HUES48 (cell line): ENCODE results near the gene TJP1.

ENCODE experiments used
- H3K27ac ChIP-seq: one replicate; pipeline ENCODE4 v1.7.0; 2013; ENCODE audit warnings: low read depth, low read length, inconsistent platforms
- H3K27me3 ChIP-seq: 2 replicates; pipeline ENCODE4 v1.6.1; 2013; ENCODE audit warnings: mild to moderate bottlenecking, low read length; ENCODE audit not compliant: control insufficient read depth, insufficient read depth
- H3K36me3 ChIP-seq: 2 replicates; pipeline ENCODE4 v1.6.1; 2013; ENCODE audit warnings: low read length; ENCODE audit not compliant: control insufficient read depth, insufficient read depth
- H3K4me1 ChIP-seq: 2 replicates; pipeline ENCODE4 v1.6.1; 2013; ENCODE audit warnings: mild to moderate bottlenecking, low read length; ENCODE audit not compliant: control insufficient read depth, insufficient read depth
- H3K4me3 ChIP-seq: 2 replicates; pipeline ENCODE4 v1.5.1; 2013; ENCODE audit warnings: mild to moderate bottlenecking, low read depth, low read length
- H3K9ac ChIP-seq: 2 replicates; pipeline ENCODE4 v1.6.1; 2013; ENCODE audit warnings: mild to moderate bottlenecking, low read depth, low read length, moderate library complexity
- H3K9me3 ChIP-seq: 2 replicates; pipeline ENCODE4 v1.6.1; 2013; ENCODE audit warnings: low read length; ENCODE audit not compliant: control insufficient read depth, insufficient read depth

The TJP1 gene

DNA sequence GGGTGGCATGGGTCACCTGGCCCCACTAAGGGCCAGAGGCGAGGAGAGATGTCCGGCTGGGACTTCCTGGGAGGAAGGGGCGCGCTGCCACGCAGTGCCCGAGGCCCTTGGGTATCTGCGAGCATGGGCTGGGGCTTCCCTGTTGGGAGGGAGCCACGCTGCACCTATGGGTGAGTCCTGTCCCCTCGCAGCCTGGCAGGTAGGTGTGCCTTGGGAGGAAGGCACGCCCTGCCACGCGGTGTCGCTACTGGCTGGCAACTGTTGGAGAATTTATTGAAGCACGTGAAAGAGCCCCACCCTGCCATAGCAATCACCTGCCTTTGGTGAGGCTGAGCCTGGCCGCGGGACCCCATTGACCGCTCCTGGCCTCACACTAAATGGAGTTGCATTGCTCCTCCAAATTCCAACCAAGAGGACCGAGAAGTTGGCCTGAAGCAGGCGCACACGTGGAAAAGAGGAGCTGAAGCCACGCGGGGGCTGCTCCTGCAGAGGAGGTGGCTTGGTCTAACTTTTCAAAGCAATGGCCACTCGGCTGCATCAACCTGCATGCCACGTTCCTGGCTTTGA is 134.2 kb downstream of the TJP1 start:
- no peaks in the 10 kb centered on the region for H3K27me3 ChIP-seq
- H3K9me3 ChIP-seq: no peaks in the 10 kb centered on the region
- H3K4me3 ChIP-seq: no peak overlapping the region
- H3K36me3 ChIP-seq: no peaks in the 10 kb centered on the region
- no peaks in the 10 kb centered on the region for H3K4me1 ChIP-seq
- H3K9ac ChIP-seq: no peak overlapping the region
- H3K27ac ChIP-seq: no peak overlapping the region

- Histone ChIP-seq H3K27ac (no peak overlapping the region), H3K9me3 (no peaks in the 10 kb centered on the region), H3K27me3 (no peaks in the 10 kb centered on the region), H3K4me3 (no peak overlapping the region), H3K4me1 (no peaks in the 10 kb centered on the region), H3K36me3 (no peaks in the 10 kb centered on the region), H3K9ac (no peak overlapping the region)
Measured at GRCh38 chr15:29687204-29687815, 135.0 kb downstream of the TJP1 start.

- Histone ChIP-seq H3K4me3 (no peak overlapping the region), H3K9ac (no peak overlapping the region), H3K9me3 (no peaks in the 10 kb centered on the region), H3K27me3 (no peaks in the 10 kb centered on the region), H3K27ac (no peak overlapping the region), H3K4me1 (no peaks in the 10 kb centered on the region), H3K36me3 (no peaks in the 10 kb centered on the region)
Measured at GRCh38 chr15:29686445-29687203, 135.6 kb downstream of the TJP1 start.

- H3K27me3 ChIP-seq: no peaks in the 10 kb centered on the region
- no peaks in the 10 kb centered on the region for H3K36me3 ChIP-seq
- H3K27ac ChIP-seq: no peak overlapping the region
- no peaks in the 10 kb centered on the region for H3K9me3 ChIP-seq
- no peak overlapping the region for H3K4me3 ChIP-seq
- H3K4me1 ChIP-seq: no peaks in the 10 kb centered on the region
- H3K9ac ChIP-seq: no peak overlapping the region
Measured at GRCh38 chr15:29686079-29686425, 136.2 kb downstream of the TJP1 start.

- no peak overlapping the region for H3K4me3 ChIP-seq
- H3K4me1 ChIP-seq: no peaks in the 10 kb centered on the region
- H3K27ac ChIP-seq: no peak overlapping the region
- H3K36me3 ChIP-seq: no peaks in the 10 kb centered on the region
- H3K9me3 ChIP-seq: no peaks in the 10 kb centered on the region
- no peak overlapping the region for H3K9ac ChIP-seq
- no peaks in the 10 kb centered on the region for H3K27me3 ChIP-seq
Measured at GRCh38 chr15:29685156-29686078, 136.9 kb downstream of the TJP1 start.

GRCh38 chr15:29682781-29683180 is 139.5 kb downstream of the TJP1 start:
- H3K9me3 ChIP-seq: no peaks in the 10 kb centered on the region

DNA sequence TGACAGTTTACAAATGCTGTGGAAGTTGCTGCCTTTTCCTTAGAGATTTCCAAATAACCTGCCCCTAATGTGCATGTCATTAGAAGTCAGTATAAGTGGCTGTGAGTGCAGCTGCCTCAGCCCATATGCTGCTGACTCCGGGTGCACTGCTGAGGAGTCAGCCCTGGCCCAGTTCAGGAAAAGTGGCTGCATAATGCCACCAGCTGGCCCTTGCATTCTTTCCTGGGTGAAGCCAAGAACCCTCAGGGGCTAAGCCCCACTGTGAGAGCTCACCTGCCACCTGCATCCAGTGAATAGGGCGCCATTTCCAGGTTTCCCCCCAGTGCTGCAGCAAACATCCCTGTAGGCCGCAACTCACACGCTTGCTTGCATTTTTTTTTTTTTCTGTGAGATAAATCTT is 139.9 kb downstream of the TJP1 start:
- Histone ChIP-seq H3K4me3 (no peak overlapping the region), H3K9ac (no peak overlapping the region), H3K36me3 (no peaks in the 10 kb centered on the region), H3K9me3 (no peaks in the 10 kb centered on the region), H3K4me1 (no peaks in the 10 kb centered on the region), H3K27ac (no peak overlapping the region), H3K27me3 (no peaks in the 10 kb centered on the region)

More at GRCh38 chr15:29682781-29683180, 139.5 kb downstream of the TJP1 start:
- H3K27ac ChIP-seq: no peak overlapping the region
- H3K4me3 ChIP-seq: no peak overlapping the region
- no peaks in the 10 kb centered on the region for H3K27me3 ChIP-seq
- H3K4me1 ChIP-seq: no peaks in the 10 kb centered on the region
- no peaks in the 10 kb centered on the region for H3K36me3 ChIP-seq
- H3K9ac ChIP-seq: no peak overlapping the region

- Histone ChIP-seq H3K27ac (no peak overlapping the region), H3K4me1 (peaks cover 4% of the 10 kb centered on the region; the same call in 1 of the 2 replicates), H3K9me3 (no peaks in the 10 kb centered on the region), H3K27me3 (no peaks in the 10 kb centered on the region), H3K4me3 (no peak overlapping the region), H3K9ac (no peak overlapping the region), H3K36me3 (no peaks in the 10 kb centered on the region)
Measured at GRCh38 chr15:29681946-29682345, 140.3 kb downstream of the TJP1 start.

DNA sequence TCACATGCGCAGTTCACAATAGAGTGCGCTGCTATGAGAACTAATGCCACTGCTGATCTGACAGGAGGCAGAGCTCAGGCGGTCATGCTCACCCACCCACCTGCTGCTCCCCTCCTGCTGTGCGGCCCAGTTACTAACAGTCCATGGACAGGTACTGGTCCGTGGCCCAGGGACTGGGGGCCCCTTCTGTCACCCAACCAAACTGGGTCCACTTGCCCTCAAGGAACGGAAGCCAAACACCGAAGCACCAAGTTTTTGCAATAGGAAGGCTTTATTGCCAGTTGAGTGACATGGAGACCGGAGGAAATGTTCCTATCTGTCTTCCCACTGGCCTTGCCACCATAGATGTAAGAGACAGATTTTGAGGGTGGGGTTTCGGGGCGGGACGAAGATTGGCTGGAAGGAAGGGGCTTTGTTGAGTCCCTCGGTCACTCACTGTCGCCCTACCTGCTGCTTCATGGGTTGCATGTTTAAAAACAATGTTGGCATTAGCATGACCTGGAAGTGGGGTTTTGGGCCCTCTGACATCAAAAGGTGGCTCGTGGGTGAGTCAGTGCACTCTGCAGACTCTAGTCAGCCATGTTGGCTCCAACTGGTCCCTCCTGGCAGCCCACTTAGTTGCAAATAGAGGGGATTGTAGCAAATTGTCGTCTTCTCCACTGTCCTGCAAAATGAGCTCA is 141.0 kb downstream of the TJP1 start:
- Histone ChIP-seq H3K9me3 (no peaks in the 10 kb centered on the region), H3K27me3 (no peaks in the 10 kb centered on the region), H3K4me3 (no peak overlapping the region), H3K4me1 (peaks cover 8% of the 10 kb centered on the region; the same call in 1 of the 2 replicates), H3K27ac (no peak overlapping the region), H3K36me3 (no peaks in the 10 kb centered on the region), H3K9ac (no peak overlapping the region)

DNA sequence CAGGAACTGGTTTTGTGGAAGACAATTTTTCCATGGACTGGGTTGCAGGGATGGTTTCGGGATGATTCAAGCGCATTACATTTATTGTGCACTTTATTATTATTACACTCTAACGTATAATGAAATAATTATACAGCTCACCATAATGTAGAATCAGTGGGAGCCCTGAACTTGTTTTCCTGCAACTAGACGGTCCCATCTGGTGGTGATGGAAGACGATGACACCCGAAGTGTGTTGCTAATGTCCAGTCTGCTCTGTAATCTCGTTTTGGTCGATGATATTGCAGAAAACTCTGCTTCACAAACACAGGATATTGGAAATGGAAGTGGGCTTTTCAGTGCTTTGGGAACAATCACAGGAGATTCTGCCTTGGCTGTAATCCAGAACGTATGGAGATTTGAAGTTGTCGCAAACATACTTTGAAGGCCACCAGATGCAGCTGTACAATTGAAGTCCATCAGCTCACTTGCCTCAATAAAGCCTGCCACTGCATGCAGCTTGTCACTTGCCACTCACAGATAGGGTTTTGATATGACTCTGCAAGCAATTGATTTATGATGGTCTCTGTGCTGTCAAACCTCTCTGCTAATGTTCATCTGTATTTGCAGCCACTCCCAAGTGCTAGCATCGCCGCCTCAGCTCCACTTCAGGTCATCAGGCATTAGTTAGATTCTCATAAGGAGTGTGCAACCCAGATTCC is 141.7 kb downstream of the TJP1 start:
- no peaks in the 10 kb centered on the region for H3K9me3 ChIP-seq
- H3K4me3 ChIP-seq: no peak overlapping the region
- no peak overlapping the region for H3K9ac ChIP-seq
- H3K27me3 ChIP-seq: no peaks in the 10 kb centered on the region
- no peak overlapping the region for H3K27ac ChIP-seq
- H3K4me1 ChIP-seq: peaks cover 8% of the 10 kb centered on the region; the same call in 1 of the 2 replicates
- no peaks in the 10 kb centered on the region for H3K36me3 ChIP-seq
